ENCODE measurements around the gene PDE6B. TPM values are rescaled to one million over a fixed set of nuclear protein-coding genes. Genes with fewer than 3 reads are reported as not detected.

The PDE6B gene
- total RNA-seq, 2 experiments from 2014 or later: 11.4 to 12.4 TPM

- no peak overlapping the region for H3K27ac Mint-ChIP-seq
- no peak overlapping the region for H3K27ac ChIP-seq (ENCODE audit: low read depth in 1 of 2, low read length in 2 of 2)
- no peak for ATAC-seq (ENCODE audit: poor library complexity)
- H3K27me3 ChIP-seq (ENCODE audit: control insufficient read depth in 1 of 2, insufficient read depth in 2 of 2, low read length in 2 of 2): no peaks in the 10 kb centered on the region
- peaks cover 29% of the 10 kb centered on the region for H3K27me3 Mint-ChIP-seq
- no peaks in the 10 kb centered on the region for H3K4me1 ChIP-seq (ENCODE audit: insufficient read depth, low read length)
- no peak overlapping the region for H3K4me3 ChIP-seq (ENCODE audit: low read length)
- ChIA-PET POLR2A (no interaction called here), CTCF (no interaction called here)
- no peaks in the 10 kb centered on the region for H3K4me1 Mint-ChIP-seq (ENCODE audit: low read depth)
- no peaks in the 10 kb centered on the region for H3K36me3 Mint-ChIP-seq (ENCODE audit: low read depth)
- no peaks in the 10 kb centered on the region for H3K36me3 ChIP-seq (ENCODE audit: insufficient read depth, low read length)
- TF ChIP-seq CTCF (IDR thresholded peaks at IDR 0.05): no peak
- no peaks in the 10 kb centered on the region for H3K9me3 Mint-ChIP-seq
- peaks cover 0 to 25% of the 10 kb centered on the region in 2 experiments for H3K9me3 ChIP-seq (ENCODE audit: control insufficient read depth in 1 of 2, insufficient read depth in 1 of 2, low read length in 2 of 2)
- no peak overlapping the region for H3K4me3 Mint-ChIP-seq
- peak in 1 of 14 experiments; percentile 31 for DNase-seq
- intact Hi-C loops (cut with DNase I, micrococcal nuclease): no loop called here
These were observed 8.3 kb upstream of the PDE6B start for GRCh38 chr4:616911-617643.

- intact Hi-C loops (cut with DNase I, micrococcal nuclease): no loop called here
- no peaks in the 10 kb centered on the region for H3K27me3 ChIP-seq (ENCODE audit: control insufficient read depth in 1 of 2, insufficient read depth in 2 of 2, low read length in 2 of 2)
- no peaks in the 10 kb centered on the region for H3K36me3 Mint-ChIP-seq (ENCODE audit: low read depth)
- ATAC-seq (ENCODE audit: poor library complexity): no peak
- H3K4me3 ChIP-seq (ENCODE audit: low read length): no peak overlapping the region
- no peak overlapping the region for H3K27ac Mint-ChIP-seq
- no peaks in the 10 kb centered on the region for H3K36me3 ChIP-seq (ENCODE audit: insufficient read depth, low read length)
- ChIA-PET POLR2A (no interaction called here), CTCF (no interaction called here)
- H3K9me3 Mint-ChIP-seq: no peaks in the 10 kb centered on the region
- peak in 1 of 14 experiments; percentile 22 for DNase-seq
- no peaks in the 10 kb centered on the region for H3K4me1 ChIP-seq (ENCODE audit: insufficient read depth, low read length)
- no peak for TF ChIP-seq CTCF (IDR thresholded peaks at IDR 0.05)
- peaks cover 31% of the 10 kb centered on the region for H3K27me3 Mint-ChIP-seq
- no peaks in the 10 kb centered on the region for H3K4me1 Mint-ChIP-seq (ENCODE audit: low read depth)
- H3K9me3 ChIP-seq (ENCODE audit: control insufficient read depth in 1 of 2, insufficient read depth in 1 of 2, low read length in 2 of 2): peaks cover 0 to 16% of the 10 kb centered on the region in 2 experiments
- no peak overlapping the region for H3K27ac ChIP-seq (ENCODE audit: low read depth in 1 of 2, low read length in 2 of 2)
- no peak overlapping the region for H3K4me3 Mint-ChIP-seq
These were observed 7.4 kb upstream of the PDE6B start for GRCh38 chr4:617644-618641.

GRCh38 chr4:620201-620600 is 5.2 kb upstream of the PDE6B start:
- intact Hi-C loops (cut with DNase I, micrococcal nuclease): no loop called here
- no peaks in the 10 kb centered on the region for H3K4me1 ChIP-seq (ENCODE audit: insufficient read depth, low read length)
- no peaks in the 10 kb centered on the region for H3K27me3 ChIP-seq (ENCODE audit: control insufficient read depth in 1 of 2, insufficient read depth in 2 of 2, low read length in 2 of 2)
- no peaks in the 10 kb centered on the region for H3K4me1 Mint-ChIP-seq (ENCODE audit: low read depth)
- no peak overlapping the region for H3K4me3 ChIP-seq (ENCODE audit: low read length)
- no peak overlapping the region for H3K27ac ChIP-seq (ENCODE audit: low read depth in 1 of 2, low read length in 2 of 2)
- no peaks in the 10 kb centered on the region for H3K36me3 ChIP-seq (ENCODE audit: insufficient read depth, low read length)
- no peak for TF ChIP-seq CTCF (IDR thresholded peaks at IDR 0.05)
- no peaks in the 10 kb centered on the region for H3K9me3 Mint-ChIP-seq
- no peak overlapping the region for H3K27ac Mint-ChIP-seq
- H3K36me3 Mint-ChIP-seq (ENCODE audit: low read depth): no peaks in the 10 kb centered on the region
- no peak overlapping the region for H3K4me3 Mint-ChIP-seq
- H3K27me3 Mint-ChIP-seq: peaks cover 29% of the 10 kb centered on the region
- no peak for DNase-seq
- CTCF ChIA-PET: no interaction called here
- POLR2A ChIA-PET: no interaction called here
- peaks cover 0 to 29% of the 10 kb centered on the region in 2 experiments for H3K9me3 ChIP-seq (ENCODE audit: control insufficient read depth in 1 of 2, insufficient read depth in 1 of 2, low read length in 2 of 2)
- no peak for ATAC-seq (ENCODE audit: poor library complexity)

Data from CD4-positive, alpha-beta T cell (primary cell).